H1 (cell line): Measurements from ENCODE around the gene IFIT2. TPM values are rescaled to one million over a fixed set of nuclear protein-coding genes. Genes with fewer than 3 reads are reported as not detected.

Experiments used
- CHD7 ChIP-seq: fragments of 300-600 bp; sonication (generic); IDR thresholded peaks from 2 replicates; pipeline ENCODE4 v1.7.1; 2012; ENCODE audit warnings: low read length, moderate library complexity, mild to moderate bottlenecking, inconsistent platforms; ENCODE audit not compliant: insufficient replicate concordance
- E2F6 ChIP-seq: IDR thresholded peaks from 2 replicates; pipeline ENCODE4 v1.6.1; 2012; ENCODE audit warnings: inconsistent platforms
- EGR1 ChIP-seq: IDR thresholded peaks from 2 replicates; pipeline ENCODE4 v1.6.1; 2011; ENCODE audit warnings: low read depth, low read length, borderline replicate concordance
- EZH2 ChIP-seq: fragments of 200-600 bp; sonication (generic); IDR thresholded peaks from 2 replicates; pipeline ENCODE4 v1.7.1; 2012; ENCODE audit warnings: low read depth, mild to moderate bottlenecking, moderate library complexity, low read length, inconsistent platforms; ENCODE audit not compliant: severe bottlenecking
- MAFK ChIP-seq: IDR thresholded peaks from 2 replicates; pipeline ENCODE4 v1.6.1; 2012; ENCODE audit warnings: low read depth, mild to moderate bottlenecking, improper control_type of control experiment, low read length
- RNF2 ChIP-seq: fragments of 200-900, 300-1000 bp; sonication (generic); IDR thresholded peaks from 2 replicates; pipeline ENCODE4 v1.7.1; 2016; ENCODE audit warnings: borderline replicate concordance, low read depth, mild to moderate bottlenecking, antibody characterized with exemption, low read length; ENCODE audit not compliant: poor library complexity, severe bottlenecking; ENCODE audit errors: missing control alignments
- RXRA ChIP-seq: IDR thresholded peaks from 2 replicates; pipeline ENCODE4 v1.6.1; 2011; ENCODE audit warnings: low read depth, mild to moderate bottlenecking, low read length, moderate library complexity; ENCODE audit not compliant: insufficient read depth
- SIRT6 ChIP-seq: IDR thresholded peaks from one replicate; pipeline ENCODE4 v1.7.1; 2012; ENCODE audit warnings: low read length, inconsistent platforms
- SP2 ChIP-seq: IDR thresholded peaks from 2 replicates; pipeline ENCODE4 v1.6.1; 2012; ENCODE audit warnings: mild to moderate bottlenecking, low read length, inconsistent platforms
- polyA plus RNA-seq, 7 experiments: library from polyadenylated mRNA; depleted of rRNA in 3 of 7; stranded (reverse) in 5 of 7; unstranded in 2 of 7; fragments of >200 nt in 5 of 7; fragments of 200-250 nt in 2 of 7; gene quantifications; 1 replicate in 5 of 7; 2 replicates in 1 of 7; 4 replicates in 1 of 7; pipeline versions ENCODE4 v1.2.1 to v1.2.3, GENCODE V29; 2011 to 2013; ENCODE audit warnings: missing spikeins in 2 of 7, mixed read lengths in 2 of 7
- total RNA-seq: library from RNA; stranded (reverse); fragmentation: NEBNext Ultra II Directional; extraction: Animal tissue kit (Norgen Biotek cat#: 25700); gene quantifications from 2 replicates; pipeline ENCODE4 v1.2.1, GENCODE V29; 2021

The IFIT2 gene
- total and polyA plus RNA-seq, 2 of the 8 experiments (the other 6 are each of a cell fraction or from before 2014, with no cell fraction given): 0.03 to 0.35 TPM

GRCh38 chr10:89347701-89348457 lies 46.0 kb downstream of the IFIT2 start (continued):
- TF ChIP-seq CHD7: no peak
- no peak for TF ChIP-seq SIRT6
- TF ChIP-seq RNF2: no peak
- TF ChIP-seq MAFK: no peak
- TF ChIP-seq E2F6: no peak
- TF ChIP-seq SP2: no peak
- no peak for TF ChIP-seq EGR1
- no peak for TF ChIP-seq RXRA
- TF ChIP-seq EZH2: no peak
- TF ChIP-seq, all 59 proteins: peak for 0
